IPS-18a (cell line): ENCODE results near the gene FCN2.

Experiments
- H3K27ac ChIP-seq: one replicate; pipeline ENCODE4 v1.5.1; 2013; ENCODE audit warnings: low read length
- H3K27me3 ChIP-seq: one replicate; pipeline ENCODE4 v1.6.1; 2013; ENCODE audit warnings: mild to moderate bottlenecking, low read length; ENCODE audit not compliant: control insufficient read depth, insufficient read depth
- H3K36me3 ChIP-seq: one replicate; pipeline ENCODE4 v1.6.1; 2013; ENCODE audit warnings: low read depth, low read length; ENCODE audit not compliant: control insufficient read depth
- H3K4me1 ChIP-seq: one replicate; pipeline ENCODE4 v1.6.1; 2013; ENCODE audit warnings: low read depth, low read length; ENCODE audit not compliant: control insufficient read depth
- H3K4me3 ChIP-seq: one replicate; pipeline ENCODE4 v1.5.1; 2013; ENCODE audit warnings: low read length
- H3K9ac ChIP-seq: one replicate; pipeline ENCODE4 v1.6.1; 2013; ENCODE audit warnings: mild to moderate bottlenecking, low read length, moderate library complexity
- H3K9me3 ChIP-seq: one replicate; pipeline ENCODE4 v1.6.1; 2013; ENCODE audit warnings: low read depth, low read length; ENCODE audit not compliant: control insufficient read depth

FCN2 gene

DNA sequence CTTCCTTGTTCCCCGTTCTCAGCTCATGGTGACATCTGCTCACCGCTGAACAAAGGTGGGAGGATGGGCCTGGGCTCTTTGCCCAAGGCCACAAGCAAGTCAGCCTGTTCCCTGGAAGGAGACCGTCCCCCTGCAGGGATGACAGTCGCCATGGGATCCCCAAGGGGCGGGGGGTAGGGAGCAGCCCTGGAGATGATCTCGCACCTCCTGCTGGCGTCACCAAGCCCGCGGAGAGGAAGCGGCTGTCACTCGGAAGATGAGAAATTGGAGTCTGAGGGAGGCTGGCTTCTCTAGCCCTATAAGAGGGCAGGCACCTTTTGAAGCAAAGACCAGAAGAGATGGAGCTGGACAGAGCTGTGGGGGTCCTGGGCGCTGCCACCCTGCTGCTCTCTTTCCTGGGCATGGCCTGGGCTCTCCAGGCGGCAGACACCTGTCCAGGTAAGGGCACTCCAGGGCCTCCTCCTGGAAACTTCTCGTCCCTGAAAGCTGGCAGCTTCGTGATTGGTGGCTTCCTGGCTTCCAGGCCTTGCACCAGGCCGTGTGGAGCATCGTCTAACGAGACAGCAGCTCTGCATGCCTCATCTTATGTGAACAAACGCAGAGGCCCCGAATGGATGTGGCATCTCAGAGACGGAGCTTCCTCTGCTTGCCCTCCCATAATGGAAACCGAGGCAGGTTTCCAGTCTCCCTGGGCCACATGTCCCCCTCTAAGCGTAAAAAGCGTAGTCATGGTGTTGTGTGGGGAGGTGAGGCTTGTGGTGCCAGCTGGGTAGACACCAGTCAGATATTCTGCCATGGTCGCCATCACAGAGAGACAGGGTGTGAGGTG is at the start of gene FCN2:
FCN2 (plus strand) TSS at position 327 of the 829 bp plus-strand sequence; CDS start at position 339, 12 bp downstream.
- H3K36me3 ChIP-seq = no peaks in the 10 kb centered on the region
- no peak within 1 kb of the TSS for H3K27ac ChIP-seq
- no peaks in the 10 kb centered on the region for H3K9me3 ChIP-seq
- no peak within 1 kb of the TSS for H3K4me3 ChIP-seq
- H3K9ac ChIP-seq = no peak within 1 kb of the TSS
- H3K4me1 ChIP-seq = no peaks in the 10 kb centered on the region
- H3K27me3 ChIP-seq = no peaks in the 10 kb centered on the region

DNA sequence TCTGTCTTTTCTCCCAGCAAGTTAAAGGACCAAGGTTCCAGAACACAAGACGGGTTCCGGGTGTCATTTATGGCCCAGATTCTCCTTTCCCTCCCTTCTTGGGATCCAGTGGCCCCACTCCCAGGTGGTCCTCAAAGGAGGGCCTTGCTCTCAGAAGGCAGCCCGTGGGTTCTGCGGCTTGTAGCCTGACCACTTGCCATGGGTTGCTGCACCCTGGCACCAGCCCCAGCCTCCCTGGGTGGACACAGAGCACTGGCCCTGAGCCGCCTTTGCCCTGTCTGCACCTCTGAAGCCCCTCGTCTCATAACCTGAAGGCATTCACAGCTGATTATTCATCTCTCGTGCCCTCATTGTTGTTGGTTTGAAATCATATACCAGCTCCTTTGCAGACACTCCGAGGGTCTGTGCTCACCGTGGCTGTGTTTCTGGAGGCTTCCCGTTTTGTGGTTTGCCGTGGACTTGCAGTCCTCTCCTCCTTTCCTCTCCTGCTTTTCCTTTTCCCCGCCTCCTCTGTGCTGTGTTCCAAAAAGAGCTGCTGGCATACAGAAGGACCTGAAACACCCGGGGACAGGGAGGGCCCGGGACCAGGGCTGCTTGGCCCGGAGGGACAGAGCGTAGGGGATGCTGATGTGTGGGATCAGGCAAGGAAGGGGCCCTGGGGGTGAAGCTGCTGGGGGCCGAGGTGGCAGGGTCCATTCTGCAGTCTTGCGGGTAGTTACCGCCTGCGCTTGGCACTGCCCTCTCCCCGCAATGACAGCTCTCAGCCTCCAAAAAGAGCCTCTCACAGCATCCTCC is 49.5 kb upstream of the FCN2 start:
- Histone ChIP-seq H3K27me3 (no peaks in the 10 kb centered on the region), H3K4me1 (no peaks in the 10 kb centered on the region), H3K9me3 (no peaks in the 10 kb centered on the region), H3K36me3 (no peaks in the 10 kb centered on the region), H3K9ac (no peak overlapping the region), H3K4me3 (no peak overlapping the region), H3K27ac (no peak overlapping the region)

DNA sequence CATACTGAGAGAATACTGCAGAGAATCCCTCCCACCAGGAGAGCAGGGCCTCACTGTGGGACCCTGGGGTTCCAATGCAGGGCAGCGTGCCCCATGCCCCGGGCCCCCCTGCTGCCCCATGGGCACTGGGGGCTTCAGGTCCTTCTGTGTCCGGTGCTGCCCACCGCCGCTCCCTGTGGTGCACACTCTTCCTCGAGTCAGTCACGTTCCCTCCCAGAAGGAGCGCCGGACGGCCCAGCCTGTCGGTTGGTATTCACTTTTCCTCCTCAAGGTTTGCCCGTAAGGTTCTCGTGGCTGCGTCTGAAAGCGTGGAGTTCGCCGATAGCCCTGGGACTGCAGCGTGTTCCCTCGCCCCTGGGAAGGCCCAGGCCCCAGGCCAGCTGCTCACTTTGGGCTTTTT is 48.1 kb upstream of the FCN2 start:
- Histone ChIP-seq H3K36me3 (no peaks in the 10 kb centered on the region), H3K4me3 (no peak overlapping the region), H3K27me3 (no peaks in the 10 kb centered on the region), H3K9ac (no peak overlapping the region), H3K27ac (no peak overlapping the region), H3K9me3 (no peaks in the 10 kb centered on the region), H3K4me1 (no peaks in the 10 kb centered on the region)

DNA sequence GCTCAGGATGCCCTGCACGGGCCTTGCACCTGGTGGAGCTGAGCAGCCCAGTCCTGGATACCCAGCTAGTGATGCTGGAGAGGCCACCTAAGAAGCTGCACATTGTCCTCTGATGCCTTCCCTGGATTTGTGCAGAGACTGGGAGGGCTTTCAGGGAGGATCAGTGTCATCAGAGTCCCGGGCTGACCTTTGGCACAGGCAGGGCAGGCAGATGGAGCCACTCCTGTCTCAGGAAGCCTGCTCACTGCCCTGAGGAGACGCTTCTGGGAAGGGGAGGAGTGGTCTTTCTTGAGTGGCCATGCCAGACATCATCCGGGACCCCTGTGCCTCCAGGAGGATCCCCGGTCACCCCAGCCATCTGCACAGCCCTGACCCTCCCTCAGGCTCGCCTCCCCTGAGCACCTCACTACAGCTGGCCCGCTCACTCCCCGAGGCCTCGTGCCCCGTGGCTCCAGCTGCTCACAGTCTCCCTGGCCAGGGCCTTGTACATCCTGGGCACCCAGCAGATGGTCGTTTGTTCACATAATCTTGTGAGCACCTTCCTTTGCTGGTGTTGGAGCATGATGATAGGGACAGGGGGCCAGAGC is 47.2 kb upstream of the FCN2 start:
- no peaks in the 10 kb centered on the region for H3K36me3 ChIP-seq
- H3K4me1 ChIP-seq = no peaks in the 10 kb centered on the region
- no peaks in the 10 kb centered on the region for H3K27me3 ChIP-seq

DNA sequence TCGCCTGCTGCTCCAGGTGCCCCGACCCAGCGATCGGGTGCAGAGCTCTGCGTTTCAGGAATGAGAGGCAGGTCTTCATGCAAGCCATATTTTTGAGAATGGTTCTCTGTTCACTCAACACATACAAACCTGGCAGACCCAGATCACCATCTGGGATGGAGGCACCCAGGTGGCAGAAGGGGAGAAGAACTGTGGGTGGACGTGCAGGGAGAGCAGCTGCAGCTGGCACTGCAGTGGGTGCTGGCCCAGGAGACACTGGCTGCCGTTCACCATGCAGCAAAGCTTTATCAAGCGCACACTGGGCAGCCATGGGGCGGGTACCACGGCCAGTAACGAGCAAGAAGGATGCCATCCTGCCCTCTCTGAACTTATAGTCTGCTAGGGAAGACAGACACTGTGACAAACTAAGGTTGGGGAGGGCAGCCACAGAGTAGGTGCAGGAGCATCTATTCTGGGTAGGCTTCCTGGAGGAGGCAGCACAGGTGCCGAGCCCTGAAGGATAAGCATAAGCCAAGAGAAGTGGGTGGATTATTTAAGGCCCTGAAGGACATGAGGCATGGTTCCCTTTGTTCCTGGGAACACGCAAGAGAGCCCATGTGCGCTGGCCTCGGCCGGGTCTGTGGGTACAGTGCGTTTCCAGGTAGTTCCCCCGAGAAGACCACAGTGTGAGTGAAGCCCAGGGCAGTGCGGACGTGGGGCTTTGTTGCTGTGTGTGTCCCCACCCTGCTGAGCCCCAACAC is 46.2 kb upstream of the FCN2 start:
- H3K9ac ChIP-seq = no peak overlapping the region
- H3K4me1 ChIP-seq = no peaks in the 10 kb centered on the region
- no peaks in the 10 kb centered on the region for H3K36me3 ChIP-seq
- H3K4me3 ChIP-seq = no peak overlapping the region
- no peak overlapping the region for H3K27ac ChIP-seq
- H3K27me3 ChIP-seq = no peaks in the 10 kb centered on the region
- H3K9me3 ChIP-seq = no peaks in the 10 kb centered on the region

More for the DNA sequence above, 47.2 kb upstream of the FCN2 start:
- no peak overlapping the region for H3K27ac ChIP-seq
- H3K4me3 ChIP-seq = no peak overlapping the region
- no peak overlapping the region for H3K9ac ChIP-seq
- H3K9me3 ChIP-seq = no peaks in the 10 kb centered on the region

DNA sequence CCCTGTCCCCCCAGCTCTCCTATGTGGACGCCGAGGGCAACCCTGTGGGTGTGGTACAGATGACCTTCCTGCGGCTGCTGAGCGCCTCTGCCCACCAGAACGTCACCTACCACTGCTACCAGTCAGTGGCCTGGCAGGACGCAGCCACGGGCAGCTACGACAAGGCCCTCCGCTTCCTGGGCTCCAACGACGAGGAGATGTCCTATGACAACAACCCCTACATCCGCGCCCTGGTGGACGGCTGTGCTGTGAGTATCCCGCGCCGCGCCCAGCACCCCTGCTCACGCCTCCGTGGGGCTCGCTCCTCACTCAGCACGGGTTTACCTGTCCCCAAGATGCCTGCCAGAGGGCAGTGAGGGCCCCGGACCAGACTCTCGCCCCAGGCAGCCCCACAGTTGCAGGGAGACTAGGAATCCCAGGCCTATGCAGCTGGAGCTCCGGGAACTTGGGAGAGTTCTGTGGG is 45.6 kb upstream of the FCN2 start:
- Histone ChIP-seq H3K27me3 (no peaks in the 10 kb centered on the region), H3K4me1 (no peaks in the 10 kb centered on the region), H3K27ac (no peak overlapping the region)

DNA sequence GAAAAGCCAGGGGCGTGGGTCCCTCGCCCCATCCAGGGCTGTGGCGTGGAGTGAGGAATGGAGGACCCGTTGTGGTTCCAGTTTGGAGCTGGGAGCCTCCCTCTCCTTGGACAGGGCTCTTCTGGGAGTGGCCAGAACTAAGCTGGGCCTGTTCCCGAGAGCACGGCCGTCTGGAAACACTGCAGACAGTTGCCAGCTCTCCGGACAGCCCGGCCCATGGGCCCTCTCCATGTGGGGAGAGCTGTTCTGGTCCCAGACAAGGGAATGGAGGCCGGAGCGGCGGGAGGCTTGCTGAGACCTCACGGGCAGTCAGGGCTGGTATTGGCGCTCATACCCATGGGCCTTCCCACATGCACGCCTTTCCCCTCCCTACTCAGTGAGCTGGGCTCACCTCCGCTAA is 45.2 kb upstream of the FCN2 start:
- Histone ChIP-seq H3K27me3 (no peaks in the 10 kb centered on the region), H3K27ac (no peak overlapping the region), H3K9me3 (no peaks in the 10 kb centered on the region), H3K4me3 (no peak overlapping the region), H3K4me1 (no peaks in the 10 kb centered on the region), H3K9ac (no peak overlapping the region), H3K36me3 (no peaks in the 10 kb centered on the region)

More for the DNA sequence above, 45.6 kb upstream of the FCN2 start:
- Histone ChIP-seq H3K9me3 (no peaks in the 10 kb centered on the region), H3K36me3 (no peaks in the 10 kb centered on the region), H3K4me3 (no peak overlapping the region), H3K9ac (no peak overlapping the region)

DNA sequence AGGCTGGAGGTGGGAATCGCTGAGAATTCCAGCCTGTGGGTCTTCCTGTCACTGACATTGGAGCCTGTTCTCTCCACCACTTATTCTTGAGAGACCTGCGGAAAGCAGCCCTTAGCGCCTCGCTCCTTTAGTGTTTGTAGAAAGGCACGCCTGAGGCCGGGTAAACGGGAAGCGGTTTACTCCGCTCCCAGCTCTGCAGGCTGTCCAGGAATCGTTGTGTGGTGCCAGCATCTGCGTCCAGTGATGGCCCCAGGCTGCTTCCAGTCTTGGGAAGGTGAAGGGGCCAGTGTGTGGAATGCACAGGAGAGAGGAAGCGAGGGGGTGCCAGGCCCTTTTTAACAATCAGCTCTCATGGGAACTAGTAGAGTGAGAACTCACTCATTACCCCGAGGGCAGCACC is 44.6 kb upstream of the FCN2 start:
- Histone ChIP-seq H3K27ac (no peak overlapping the region), H3K4me1 (no peaks in the 10 kb centered on the region), H3K36me3 (no peaks in the 10 kb centered on the region), H3K9me3 (no peaks in the 10 kb centered on the region), H3K9ac (no peak overlapping the region), H3K4me3 (no peak overlapping the region), H3K27me3 (no peaks in the 10 kb centered on the region)

DNA sequence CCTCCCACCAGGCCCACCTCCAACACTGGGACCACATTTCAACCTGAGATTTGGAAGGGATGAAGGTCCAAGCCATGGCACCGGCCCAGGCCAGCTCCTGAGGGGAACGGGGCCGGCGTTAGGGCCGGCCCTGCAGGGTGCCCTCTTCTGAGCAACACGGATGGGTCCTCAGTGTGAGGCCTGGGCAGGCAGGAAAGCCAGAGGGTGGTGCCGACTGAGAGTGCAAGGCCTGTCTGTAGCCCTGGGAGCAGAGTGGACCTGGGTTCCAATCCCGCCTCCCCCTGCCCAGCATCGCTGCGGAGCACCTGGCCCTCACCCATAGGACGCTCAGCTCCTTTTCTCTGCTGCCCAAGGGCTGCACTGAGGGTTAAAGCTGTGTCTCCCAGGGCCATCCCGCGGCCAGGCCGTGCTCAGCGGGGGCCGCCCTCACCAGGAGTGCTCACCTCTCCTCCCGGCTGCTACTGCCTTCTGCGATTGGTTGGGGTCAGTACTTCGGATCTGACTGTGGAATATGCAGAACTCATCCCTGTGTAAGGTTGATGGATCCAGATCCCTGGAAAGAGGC is 44.1 kb upstream of the FCN2 start:
- H3K36me3 ChIP-seq = no peaks in the 10 kb centered on the region

DNA sequence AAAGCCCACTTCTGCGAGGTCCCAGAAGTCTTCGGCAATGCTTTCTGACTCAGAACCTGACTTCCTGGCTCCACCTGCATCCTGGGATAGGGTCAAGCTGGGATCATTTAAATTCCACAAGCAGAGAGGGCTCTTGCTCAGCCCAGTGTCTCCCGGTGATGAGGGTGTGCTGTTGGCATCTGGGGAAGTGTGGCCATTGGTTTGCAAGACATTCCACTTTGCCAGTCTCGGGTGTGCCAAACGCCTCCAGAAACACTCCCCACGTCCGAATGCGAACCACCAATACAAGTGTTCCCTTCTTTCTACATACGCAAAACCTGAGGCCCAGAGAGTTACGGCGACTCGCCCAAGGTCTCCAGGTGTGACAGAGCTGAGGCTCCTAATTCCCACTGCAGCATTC is 43.1 kb upstream of the FCN2 start:
- H3K27me3 ChIP-seq = no peaks in the 10 kb centered on the region
- H3K27ac ChIP-seq = no peak overlapping the region
- no peaks in the 10 kb centered on the region for H3K4me1 ChIP-seq
- no peaks in the 10 kb centered on the region for H3K36me3 ChIP-seq
- H3K9me3 ChIP-seq = no peaks in the 10 kb centered on the region
- H3K4me3 ChIP-seq = no peak overlapping the region
- H3K9ac ChIP-seq = no peak overlapping the region

More for the DNA sequence above, 44.1 kb upstream of the FCN2 start:
- Histone ChIP-seq H3K9me3 (no peaks in the 10 kb centered on the region), H3K9ac (no peak overlapping the region), H3K4me1 (no peaks in the 10 kb centered on the region), H3K4me3 (no peak overlapping the region), H3K27me3 (no peaks in the 10 kb centered on the region), H3K27ac (no peak overlapping the region)
